ENCODE results near the gene USH2A.

Gene USH2A

GRCh38 chr1:216258856-216259255, 164.4 kb downstream of the USH2A start:
- no peak for DNase-seq (ENCODE audit: low read depth)
- no peak overlapping the region for H3K4me3 ChIP-seq (ENCODE audit: low read length)

GRCh38 chr1:216258386-216258785, 164.9 kb downstream of the USH2A start:
- no peak for TF ChIP-seq CTCF (conservative IDR thresholded peaks at IDR 0.05; ENCODE audit: low read depth, low read length)
- DNase-seq (ENCODE audit: low read depth): no peak
- no peak overlapping the region for H3K4me3 ChIP-seq (ENCODE audit: low read length)

More at GRCh38 chr1:216258856-216259255, 164.4 kb downstream of the USH2A start:
- TF ChIP-seq CTCF (conservative IDR thresholded peaks at IDR 0.05; ENCODE audit: low read depth, low read length): no peak

GRCh38 chr1:216250861-216251260, 172.4 kb downstream of the USH2A start:
- H3K4me3 ChIP-seq (ENCODE audit: low read length): no peak overlapping the region
- TF ChIP-seq CTCF (conservative IDR thresholded peaks at IDR 0.05; ENCODE audit: low read depth, low read length): no peak
- DNase-seq (ENCODE audit: low read depth): no peak

GRCh38 chr1:216248628-216249027, 174.6 kb downstream of the USH2A start:
- DNase-seq (ENCODE audit: low read depth): no peak
- no peak for TF ChIP-seq CTCF (conservative IDR thresholded peaks at IDR 0.05; ENCODE audit: low read depth, low read length)
- no peak overlapping the region for H3K4me3 ChIP-seq (ENCODE audit: low read length)

- H3K4me3 ChIP-seq (ENCODE audit: low read length): no peak overlapping the region
- no peak for DNase-seq (ENCODE audit: low read depth)
- TF ChIP-seq CTCF (conservative IDR thresholded peaks at IDR 0.05; ENCODE audit: low read depth, low read length): no peak
Observed at GRCh38 chr1:216247937-216248336, 175.3 kb downstream of the USH2A start.

- TF ChIP-seq CTCF (conservative IDR thresholded peaks at IDR 0.05; ENCODE audit: low read depth, low read length): no peak
- no peak for DNase-seq (ENCODE audit: low read depth)
- H3K4me3 ChIP-seq (ENCODE audit: low read length): no peak overlapping the region
Observed at GRCh38 chr1:216246577-216247203, 176.6 kb downstream of the USH2A start.

GRCh38 chr1:216238844-216239243, 184.4 kb downstream of the USH2A start:
- no peak for DNase-seq (ENCODE audit: low read depth)
- TF ChIP-seq CTCF (conservative IDR thresholded peaks at IDR 0.05; ENCODE audit: low read depth, low read length): no peak
- no peak overlapping the region for H3K4me3 ChIP-seq (ENCODE audit: low read length)
